GM23338 (cell line): ENCODE results near the gene CDYL2. TPM values are rescaled to one million over a fixed set of nuclear protein-coding genes. Genes with fewer than 3 reads are reported as not detected.

ENCODE experiments used
- ATAC-seq: fragments of 200-7000 bp; cut with Tn5 transposase; 3 replicates; pipeline ENCODE4 v1.9.1; 2020
- DNase-seq: peaks from one replicate; pipeline ENCODE4 v3.0.0-alpha.2; 2015; ENCODE audit warnings: low spot score
- H2AFZ ChIP-seq: fragments of 200-600 bp; sonication (generic); 2 replicates; pipeline ENCODE4 v1.8.0; 2016; ENCODE audit warnings: antibody characterized with exemption, mild to moderate bottlenecking, moderate library complexity
- H3F3A ChIP-seq: fragments of 200-600 bp; sonication (generic); replicated peaks from 2 replicates; pipeline ENCODE4 v1.8.0; 2017; ENCODE audit warnings: antibody characterized with exemption, mixed run types, low read depth
- H3K27ac ChIP-seq: fragments of 200-600 bp; sonication (generic); 2 replicates; pipeline ENCODE4 v1.6.1; 2016; ENCODE audit warnings: low read depth
- H3K27me3 ChIP-seq: fragments of 200-600 bp; sonication (generic); 2 replicates; pipeline ENCODE4 v1.8.0; 2016; ENCODE audit warnings: mild to moderate bottlenecking, mixed run types, moderate library complexity; ENCODE audit not compliant: insufficient read depth
- H3K36me3 ChIP-seq: fragments of 200-600 bp; sonication (generic); 2 replicates; pipeline ENCODE4 v1.8.0; 2016; ENCODE audit warnings: mild to moderate bottlenecking; ENCODE audit not compliant: insufficient read depth
- H3K4me1 ChIP-seq: fragments of 200-600 bp; sonication (generic); 2 replicates; pipeline ENCODE4 v1.8.0; 2016; ENCODE audit warnings: mild to moderate bottlenecking, moderate library complexity; ENCODE audit not compliant: insufficient read depth
- H3K4me2 ChIP-seq: fragments of 200-600 bp; sonication (generic); 2 replicates; pipeline ENCODE4 v1.7.1; 2017; ENCODE audit warnings: mixed run types
- H3K4me3 ChIP-seq: fragments of 200-600 bp; sonication (generic); 2 replicates; pipeline ENCODE4 v1.6.1; 2016; ENCODE audit warnings: mixed run types
- H3K79me2 ChIP-seq: fragments of 200-600 bp; sonication (generic); replicated peaks from 2 replicates; pipeline ENCODE4 v1.8.0; 2017; ENCODE audit warnings: mild to moderate bottlenecking; ENCODE audit not compliant: insufficient read depth
- H3K9me2 ChIP-seq: fragments of 200-600 bp; sonication (generic); 2 replicates; pipeline ENCODE4 v1.8.0; 2017; ENCODE audit not compliant: insufficient read depth
- H4K20me1 ChIP-seq: fragments of 200-600 bp; sonication (generic); replicated peaks from 2 replicates; pipeline ENCODE4 v1.8.0; 2017; ENCODE audit warnings: mild to moderate bottlenecking; ENCODE audit not compliant: insufficient read depth
- H3K27ac Mint-ChIP-seq: 2 replicates; pipeline ENCODE4 v1.8.0; 2020; ENCODE audit warnings: inconsistent platforms, mild to moderate bottlenecking, moderate library complexity, mixed read lengths
- H3K27me3 Mint-ChIP-seq: 3 replicates; pipeline ENCODE4 v1.8.0; 2022; ENCODE audit warnings: low read depth, mild to moderate bottlenecking, moderate library complexity, mixed read lengths, inconsistent platforms; ENCODE audit not compliant: insufficient read depth, poor library complexity
- H3K36me3 Mint-ChIP-seq: 3 replicates; pipeline ENCODE4 v1.8.0; 2021; ENCODE audit warnings: low read depth, mild to moderate bottlenecking, inconsistent platforms, moderate library complexity, mixed read lengths
- H3K4me1 Mint-ChIP-seq: 3 replicates; pipeline ENCODE4 v1.8.0; 2020; ENCODE audit warnings: mild to moderate bottlenecking, inconsistent platforms, mixed read lengths
- H3K4me3 Mint-ChIP-seq: 3 replicates; pipeline ENCODE4 v1.8.0; 2021; ENCODE audit warnings: moderate library complexity, mild to moderate bottlenecking, inconsistent platforms, mixed read lengths
- H3K9me3 Mint-ChIP-seq: 3 replicates; pipeline ENCODE4 v1.8.0; 2020; ENCODE audit warnings: moderate library complexity, mild to moderate bottlenecking, inconsistent platforms, mixed read lengths
- CREB1 ChIP-seq: fragments of 250-450 bp; sonication (Bioruptor Pico); IDR thresholded peaks from 2 replicates; pipeline ENCODE4 v1.5.0; 2020; ENCODE audit warnings: low read depth, mild to moderate bottlenecking, moderate library complexity
- NANOG ChIP-seq: IDR thresholded peaks from 2 replicates; pipeline ENCODE4 v1.6.1; 2016; ENCODE audit warnings: antibody characterized with exemption, borderline replicate concordance
- POLR2AphosphoS5 ChIP-seq: IDR thresholded peaks from 2 replicates; pipeline ENCODE4 v1.6.1; 2016; ENCODE audit warnings: antibody characterized with exemption, low read depth
- STAT1 ChIP-seq: IDR thresholded peaks from one replicate; pipeline ENCODE4 v1.6.1; 2016; ENCODE audit warnings: antibody characterized with exemption; ENCODE audit not compliant: unreplicated experiment
- ZNF114 ChIP-seq: fragments of 250-450 bp; sonication (Bioruptor Pico); IDR thresholded peaks from 2 replicates; pipeline ENCODE4 v1.5.0; 2020; ENCODE audit warnings: mild to moderate bottlenecking, moderate library complexity
- ZNF331 ChIP-seq: fragments of 250-450 bp; sonication (Bioruptor Pico); IDR thresholded peaks from 2 replicates; pipeline ENCODE4 v1.5.0; 2020; ENCODE audit warnings: low read depth, mild to moderate bottlenecking, moderate library complexity
- polyA plus RNA-seq: library from polyadenylated mRNA; unstranded; fragments of >200 nt; fragmentation: Nextera tagmentation; extraction: Ambion mirVana; gene quantifications from 2 replicates; pipeline ENCODE4 v1.2.1, GENCODE V29; 2016
- total RNA-seq: library from RNA; depleted of rRNA; stranded (reverse); fragments of >200 nt; shearing (Covaris generic); gene quantifications from 2 replicates; pipeline ENCODE4 v1.2.3, GENCODE V29; 2014
- TF ChIP-seq, protein P1 (sequence below): IDR thresholded peaks from one replicate; pipeline ENCODE4 v1.6.1; 2018; ENCODE audit warnings: antibody characterized with exemption; ENCODE audit not compliant: unreplicated experiment
- TF ChIP-seq, protein P2 (sequence below), 2 experiments: fragments of 200-600 bp in 1 of 2; sonication (generic) in 1 of 2; conservative IDR thresholded peaks; 2 replicates each; pipeline versions ENCODE4 v1.5.1 to v1.6.1; 2016 to 2017; ENCODE audit warnings: antibody characterized with exemption in 2 of 2, low read depth in 2 of 2, mild to moderate bottlenecking in 2 of 2, moderate library complexity in 1 of 2
- TF ChIP-seq, protein P3 (sequence below): fragments of 250-450 bp; sonication (Bioruptor Pico); IDR thresholded peaks from 2 replicates; pipeline ENCODE4 v1.5.0; 2020; ENCODE audit warnings: mild to moderate bottlenecking, moderate library complexity

CDYL2 gene
- total and polyA plus RNA-seq, 2 experiments from 2014 or later, result 0.82 to 4.3 TPM

DNA sequence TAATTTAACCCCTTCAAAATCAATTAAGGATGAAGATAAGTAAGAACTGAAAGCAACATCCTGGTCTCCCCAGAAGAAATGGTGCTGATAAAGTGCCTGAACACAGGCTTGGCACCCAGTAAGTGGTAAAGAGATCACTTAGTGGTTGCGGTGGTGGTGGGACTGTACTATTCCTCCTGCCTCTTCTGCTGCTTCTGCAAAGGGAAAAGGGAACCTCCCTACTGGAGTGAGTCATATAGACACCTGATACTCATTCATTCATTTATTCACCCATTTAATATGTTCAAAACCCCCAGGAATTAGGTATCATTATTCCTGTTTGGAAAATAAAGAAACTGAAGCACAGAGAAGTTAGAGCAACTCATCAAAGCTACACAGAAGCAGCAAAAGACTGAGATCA is 60.6 kb downstream of the CDYL2 start:
- Mint-ChIP-seq H3K27ac (no peak overlapping the region), H3K9me3 (peaks cover 29% of the 10 kb centered on the region), H3K36me3 (peaks cover 3% of the 10 kb centered on the region; the same call in 1 of the 3 replicates), H3K4me1 (no peaks in the 10 kb centered on the region), H3K4me3 (no peak overlapping the region), H3K27me3 (peaks cover 4% of the 10 kb centered on the region)
- no peak for ATAC-seq
- H4K20me1 ChIP-seq, result no peaks in the 10 kb centered on the region
- peaks cover 9% of the 10 kb centered on the region; the same call in 1 of the 2 replicates for H3K9me2 ChIP-seq
- no peaks in the 10 kb centered on the region for H3K27me3 ChIP-seq
- no peaks in the 10 kb centered on the region for H3K4me1 ChIP-seq
- no peak overlapping the region for H3K4me3 ChIP-seq
- H3K27ac ChIP-seq, result no peak overlapping the region
- no peaks in the 10 kb centered on the region for H3K79me2 ChIP-seq
- H3K4me2 ChIP-seq, result no peak overlapping the region
- no peak for DNase-seq
- TF ChIP-seq ZNF114 (CRISPR knock-in tag) (no peak), STAT1 (no peak)
- TF ChIP-seq, protein P1, sequence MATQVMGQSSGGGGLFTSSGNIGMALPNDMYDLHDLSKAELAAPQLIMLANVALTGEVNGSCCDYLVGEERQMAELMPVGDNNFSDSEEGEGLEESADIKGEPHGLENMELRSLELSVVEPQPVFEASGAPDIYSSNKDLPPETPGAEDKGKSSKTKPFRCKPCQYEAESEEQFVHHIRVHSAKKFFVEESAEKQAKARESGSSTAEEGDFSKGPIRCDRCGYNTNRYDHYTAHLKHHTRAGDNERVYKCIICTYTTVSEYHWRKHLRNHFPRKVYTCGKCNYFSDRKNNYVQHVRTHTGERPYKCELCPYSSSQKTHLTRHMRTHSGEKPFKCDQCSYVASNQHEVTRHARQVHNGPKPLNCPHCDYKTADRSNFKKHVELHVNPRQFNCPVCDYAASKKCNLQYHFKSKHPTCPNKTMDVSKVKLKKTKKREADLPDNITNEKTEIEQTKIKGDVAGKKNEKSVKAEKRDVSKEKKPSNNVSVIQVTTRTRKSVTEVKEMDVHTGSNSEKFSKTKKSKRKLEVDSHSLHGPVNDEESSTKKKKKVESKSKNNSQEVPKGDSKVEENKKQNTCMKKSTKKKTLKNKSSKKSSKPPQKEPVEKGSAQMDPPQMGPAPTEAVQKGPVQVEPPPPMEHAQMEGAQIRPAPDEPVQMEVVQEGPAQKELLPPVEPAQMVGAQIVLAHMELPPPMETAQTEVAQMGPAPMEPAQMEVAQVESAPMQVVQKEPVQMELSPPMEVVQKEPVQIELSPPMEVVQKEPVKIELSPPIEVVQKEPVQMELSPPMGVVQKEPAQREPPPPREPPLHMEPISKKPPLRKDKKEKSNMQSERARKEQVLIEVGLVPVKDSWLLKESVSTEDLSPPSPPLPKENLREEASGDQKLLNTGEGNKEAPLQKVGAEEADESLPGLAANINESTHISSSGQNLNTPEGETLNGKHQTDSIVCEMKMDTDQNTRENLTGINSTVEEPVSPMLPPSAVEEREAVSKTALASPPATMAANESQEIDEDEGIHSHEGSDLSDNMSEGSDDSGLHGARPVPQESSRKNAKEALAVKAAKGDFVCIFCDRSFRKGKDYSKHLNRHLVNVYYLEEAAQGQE, result no peak
- TF ChIP-seq, protein P2, sequence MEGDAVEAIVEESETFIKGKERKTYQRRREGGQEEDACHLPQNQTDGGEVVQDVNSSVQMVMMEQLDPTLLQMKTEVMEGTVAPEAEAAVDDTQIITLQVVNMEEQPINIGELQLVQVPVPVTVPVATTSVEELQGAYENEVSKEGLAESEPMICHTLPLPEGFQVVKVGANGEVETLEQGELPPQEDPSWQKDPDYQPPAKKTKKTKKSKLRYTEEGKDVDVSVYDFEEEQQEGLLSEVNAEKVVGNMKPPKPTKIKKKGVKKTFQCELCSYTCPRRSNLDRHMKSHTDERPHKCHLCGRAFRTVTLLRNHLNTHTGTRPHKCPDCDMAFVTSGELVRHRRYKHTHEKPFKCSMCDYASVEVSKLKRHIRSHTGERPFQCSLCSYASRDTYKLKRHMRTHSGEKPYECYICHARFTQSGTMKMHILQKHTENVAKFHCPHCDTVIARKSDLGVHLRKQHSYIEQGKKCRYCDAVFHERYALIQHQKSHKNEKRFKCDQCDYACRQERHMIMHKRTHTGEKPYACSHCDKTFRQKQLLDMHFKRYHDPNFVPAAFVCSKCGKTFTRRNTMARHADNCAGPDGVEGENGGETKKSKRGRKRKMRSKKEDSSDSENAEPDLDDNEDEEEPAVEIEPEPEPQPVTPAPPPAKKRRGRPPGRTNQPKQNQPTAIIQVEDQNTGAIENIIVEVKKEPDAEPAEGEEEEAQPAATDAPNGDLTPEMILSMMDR (conservative IDR thresholded peaks at IDR 0.05; ENCODE audit: low read depth in 2 of 2), result no peak
- no peaks in the 10 kb centered on the region for H3K36me3 ChIP-seq
- H3F3A ChIP-seq, result no peaks in the 10 kb centered on the region
- H2AFZ ChIP-seq, result no peak overlapping the region

DNA sequence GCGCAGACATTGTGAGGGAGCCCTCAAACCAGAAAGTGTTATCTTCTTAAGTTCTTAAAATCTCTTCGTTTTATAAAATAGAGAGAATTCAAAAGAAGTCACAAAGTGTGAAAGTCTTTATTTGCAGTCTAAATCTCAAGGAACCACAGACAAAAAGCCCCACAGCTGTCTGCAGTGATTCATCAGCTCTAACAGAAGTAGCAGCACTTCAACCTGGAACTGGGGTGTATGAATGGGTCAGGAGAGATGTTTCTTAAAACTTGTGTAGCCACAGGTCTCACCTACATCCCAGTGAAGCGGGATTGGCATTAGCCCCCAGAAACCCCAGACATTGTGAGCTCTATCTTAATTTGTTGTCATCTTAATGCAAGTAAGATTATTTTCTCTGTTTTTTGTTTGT is 61.1 kb downstream of the CDYL2 start:
- H3K27ac Mint-ChIP-seq, result no peak overlapping the region
- no peak overlapping the region for H3K27ac ChIP-seq
- TF ChIP-seq NANOG (no peak), POLR2AphosphoS5 (no peak), ZNF114 (CRISPR knock-in tag) (no peak), CREB1 (CRISPR knock-in tag) (no peak), STAT1 (no peak), ZNF331 (CRISPR knock-in tag) (no peak)
- TF ChIP-seq, protein P3, sequence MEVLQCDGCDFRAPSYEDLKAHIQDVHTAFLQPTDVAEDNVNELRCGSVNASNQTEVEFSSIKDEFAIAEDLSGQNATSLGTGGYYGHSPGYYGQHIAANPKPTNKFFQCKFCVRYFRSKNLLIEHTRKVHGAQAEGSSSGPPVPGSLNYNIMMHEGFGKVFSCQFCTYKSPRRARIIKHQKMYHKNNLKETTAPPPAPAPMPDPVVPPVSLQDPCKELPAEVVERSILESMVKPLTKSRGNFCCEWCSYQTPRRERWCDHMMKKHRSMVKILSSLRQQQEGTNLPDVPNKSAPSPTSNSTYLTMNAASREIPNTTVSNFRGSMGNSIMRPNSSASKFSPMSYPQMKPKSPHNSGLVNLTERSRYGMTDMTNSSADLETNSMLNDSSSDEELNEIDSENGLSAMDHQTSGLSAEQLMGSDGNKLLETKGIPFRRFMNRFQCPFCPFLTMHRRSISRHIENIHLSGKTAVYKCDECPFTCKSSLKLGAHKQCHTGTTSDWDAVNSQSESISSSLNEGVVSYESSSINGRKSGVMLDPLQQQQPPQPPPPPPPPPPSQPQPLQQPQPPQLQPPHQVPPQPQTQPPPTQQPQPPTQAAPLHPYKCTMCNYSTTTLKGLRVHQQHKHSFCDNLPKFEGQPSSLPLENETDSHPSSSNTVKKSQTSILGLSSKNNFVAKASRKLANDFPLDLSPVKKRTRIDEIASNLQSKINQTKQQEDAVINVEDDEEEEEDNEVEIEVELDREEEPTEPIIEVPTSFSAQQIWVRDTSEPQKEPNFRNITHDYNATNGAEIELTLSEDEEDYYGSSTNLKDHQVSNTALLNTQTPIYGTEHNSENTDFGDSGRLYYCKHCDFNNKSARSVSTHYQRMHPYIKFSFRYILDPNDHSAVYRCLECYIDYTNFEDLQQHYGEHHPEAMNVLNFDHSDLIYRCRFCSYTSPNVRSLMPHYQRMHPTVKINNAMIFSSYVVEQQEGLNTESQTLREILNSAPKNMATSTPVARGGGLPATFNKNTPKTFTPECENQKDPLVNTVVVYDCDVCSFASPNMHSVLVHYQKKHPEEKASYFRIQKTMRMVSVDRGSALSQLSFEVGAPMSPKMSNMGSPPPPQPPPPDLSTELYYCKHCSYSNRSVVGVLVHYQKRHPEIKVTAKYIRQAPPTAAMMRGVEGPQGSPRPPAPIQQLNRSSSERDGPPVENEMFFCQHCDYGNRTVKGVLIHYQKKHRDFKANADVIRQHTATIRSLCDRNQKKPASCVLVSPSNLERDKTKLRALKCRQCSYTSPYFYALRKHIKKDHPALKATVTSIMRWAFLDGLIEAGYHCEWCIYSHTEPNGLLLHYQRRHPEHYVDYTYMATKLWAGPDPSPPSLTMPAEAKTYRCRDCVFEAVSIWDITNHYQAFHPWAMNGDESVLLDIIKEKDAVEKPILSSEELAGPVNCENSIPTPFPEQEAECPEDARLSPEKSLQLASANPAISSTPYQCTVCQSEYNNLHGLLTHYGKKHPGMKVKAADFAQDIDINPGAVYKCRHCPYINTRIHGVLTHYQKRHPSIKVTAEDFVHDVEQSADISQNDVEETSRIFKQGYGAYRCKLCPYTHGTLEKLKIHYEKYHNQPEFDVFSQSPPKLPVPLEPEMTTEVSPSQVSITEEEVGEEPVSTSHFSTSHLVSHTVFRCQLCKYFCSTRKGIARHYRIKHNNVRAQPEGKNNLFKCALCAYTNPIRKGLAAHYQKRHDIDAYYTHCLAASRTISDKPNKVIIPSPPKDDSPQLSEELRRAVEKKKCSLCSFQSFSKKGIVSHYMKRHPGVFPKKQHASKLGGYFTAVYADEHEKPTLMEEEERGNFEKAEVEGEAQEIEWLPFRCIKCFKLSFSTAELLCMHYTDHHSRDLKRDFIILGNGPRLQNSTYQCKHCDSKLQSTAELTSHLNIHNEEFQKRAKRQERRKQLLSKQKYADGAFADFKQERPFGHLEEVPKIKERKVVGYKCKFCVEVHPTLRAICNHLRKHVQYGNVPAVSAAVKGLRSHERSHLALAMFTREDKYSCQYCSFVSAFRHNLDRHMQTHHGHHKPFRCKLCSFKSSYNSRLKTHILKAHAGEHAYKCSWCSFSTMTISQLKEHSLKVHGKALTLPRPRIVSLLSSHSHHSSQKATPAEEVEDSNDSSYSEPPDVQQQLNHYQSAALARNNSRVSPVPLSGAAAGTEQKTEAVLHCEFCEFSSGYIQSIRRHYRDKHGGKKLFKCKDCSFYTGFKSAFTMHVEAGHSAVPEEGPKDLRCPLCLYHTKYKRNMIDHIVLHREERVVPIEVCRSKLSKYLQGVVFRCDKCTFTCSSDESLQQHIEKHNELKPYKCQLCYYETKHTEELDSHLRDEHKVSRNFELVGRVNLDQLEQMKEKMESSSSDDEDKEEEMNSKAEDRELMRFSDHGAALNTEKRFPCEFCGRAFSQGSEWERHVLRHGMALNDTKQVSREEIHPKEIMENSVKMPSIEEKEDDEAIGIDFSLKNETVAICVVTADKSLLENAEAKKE (CRISPR knock-in tag), result no peak

More for the DNA sequence above, 61.1 kb downstream of the CDYL2 start:
- Histone ChIP-seq H3K36me3 (no peaks in the 10 kb centered on the region), H3K4me3 (no peak overlapping the region), H3F3A (no peaks in the 10 kb centered on the region), H3K4me2 (no peak overlapping the region), H3K4me1 (no peaks in the 10 kb centered on the region), H4K20me1 (no peaks in the 10 kb centered on the region), H2AFZ (no peak overlapping the region), H3K79me2 (no peaks in the 10 kb centered on the region), H3K9me2 (peaks cover 12% of the 10 kb centered on the region; the same call in 1 of the 2 replicates), H3K27me3 (no peaks in the 10 kb centered on the region)
- H3K36me3 Mint-ChIP-seq, result peaks cover 3% of the 10 kb centered on the region; the same call in 1 of the 3 replicates
- DNase-seq (no peak), ATAC-seq (no peak)
- H3K27me3 Mint-ChIP-seq, result peaks cover 4% of the 10 kb centered on the region
- H3K4me1 Mint-ChIP-seq, result no peaks in the 10 kb centered on the region
- H3K9me3 Mint-ChIP-seq, result peaks cover 29% of the 10 kb centered on the region
- H3K4me3 Mint-ChIP-seq, result no peak overlapping the region
